CD4-positive, alpha-beta memory T cell (primary cell): ENCODE data around the gene GM2A. TPM values are rescaled to one million over a fixed set of nuclear protein-coding genes. Genes with fewer than 3 reads are reported as not detected.

Experiments used
- CTCF ChIA-PET: fragments of 350-600 bp; sonication (Branson Sonifier 250); formaldehyde crosslinking; loops from one replicate; lab custom pipeline; 2021; ENCODE audit warnings: inconsistent platforms; ENCODE audit not compliant: partially characterized antibody; lab: Charles Lee
- POLR2A ChIA-PET: fragments of 350-600 bp; sonication (Branson Sonifier 250); formaldehyde crosslinking; loops from one replicate; lab custom pipeline; 2021; ENCODE audit not compliant: partially characterized antibody; lab: Charles Lee
- DNase-seq, 5 donors: peaks; one replicate each; pipeline versions ENCODE4 v3.0.0 to v3.0.0-alpha.2; 2020 to 2022; ENCODE audit warnings: mixed read lengths in 1 of 5
- H3K27ac ChIP-seq: one replicate; pipeline ENCODE4 v1.7.0; 2013; ENCODE audit warnings: low read depth, low read length
- H3K27me3 ChIP-seq: 2 replicates; pipeline ENCODE4 v1.7.0; 2013; ENCODE audit warnings: mild to moderate bottlenecking, low read length, moderate library complexity; ENCODE audit not compliant: insufficient read depth
- H3K36me3 ChIP-seq: 2 replicates; pipeline ENCODE4 v1.7.0; 2013; ENCODE audit warnings: mild to moderate bottlenecking, low read length, moderate library complexity; ENCODE audit not compliant: insufficient read depth
- H3K4me1 ChIP-seq: 2 replicates; pipeline ENCODE4 v1.7.0; 2013; ENCODE audit warnings: mild to moderate bottlenecking, low read length, moderate library complexity; ENCODE audit not compliant: insufficient read depth
- H3K4me3 ChIP-seq, 2 donors: one replicate each; pipeline ENCODE4 v1.7.0; 2013; ENCODE audit warnings: low read length in 2 of 2, mild to moderate bottlenecking in 1 of 2
- H3K9me3 ChIP-seq, 2 donors: one replicate each; pipeline ENCODE4 v1.7.0; 2013; ENCODE audit warnings: low read length in 2 of 2, control low read depth in 1 of 2; ENCODE audit not compliant: control insufficient read depth in 1 of 2
- H3K27ac Mint-ChIP-seq, 7 donors: one replicate each; pipeline ENCODE4 v1.8.0; 2020 to 2021; ENCODE audit warnings: mixed read lengths in 7 of 7, mild to moderate bottlenecking in 6 of 7, inconsistent platforms in 3 of 7, moderate library complexity in 3 of 7
- H3K27me3 Mint-ChIP-seq, 2 donors: one replicate each; pipeline ENCODE4 v1.8.0; 2020 to 2021; ENCODE audit warnings: mixed read lengths in 2 of 2
- H3K36me3 Mint-ChIP-seq, 2 donors: one replicate each; pipeline ENCODE4 v1.8.0; 2020 to 2021; ENCODE audit warnings: mixed read lengths in 2 of 2, inconsistent platforms in 1 of 2, mild to moderate bottlenecking in 1 of 2
- H3K4me1 Mint-ChIP-seq, 4 donors: one replicate each; pipeline ENCODE4 v1.8.0; 2020 to 2021; ENCODE audit warnings: mixed read lengths in 4 of 4, mild to moderate bottlenecking in 1 of 4
- H3K4me3 Mint-ChIP-seq, 8 donors: one replicate each; pipeline ENCODE4 v1.8.0; 2020 to 2021; ENCODE audit warnings: mixed read lengths in 8 of 8, mild to moderate bottlenecking in 7 of 8, moderate library complexity in 6 of 8, inconsistent platforms in 3 of 8
- H3K9me3 Mint-ChIP-seq, 8 donors: one replicate each; pipeline ENCODE4 v1.8.0; 2020 to 2021; ENCODE audit warnings: mixed read lengths in 8 of 8, mild to moderate bottlenecking in 5 of 8, inconsistent platforms in 3 of 8, moderate library complexity in 1 of 8
- intact Hi-C: fragments of 100-400 bp; cut with micrococcal nuclease; formaldehyde crosslinking; loops from one replicate; pipeline ENCODE4 v1.15.1; 2023
- polyA plus RNA-seq, 2 donors: library from polyadenylated mRNA; unstranded; fragments of 300-500 nt; fragmentation: Illumina TruSeq; gene quantifications; one replicate each; pipeline ENCODE4 v1.2.3, GENCODE V29; 2021
- total RNA-seq, 2 experiments: library from RNA; stranded (reverse); gene quantifications; one replicate each; pipeline ENCODE4 v1.2.3, GENCODE V29; 2021

The GM2A gene
- total and polyA plus RNA-seq, 4 experiments from 2014 or later, result 4.3 to 23.1 (median 13.0) TPM

DNA sequence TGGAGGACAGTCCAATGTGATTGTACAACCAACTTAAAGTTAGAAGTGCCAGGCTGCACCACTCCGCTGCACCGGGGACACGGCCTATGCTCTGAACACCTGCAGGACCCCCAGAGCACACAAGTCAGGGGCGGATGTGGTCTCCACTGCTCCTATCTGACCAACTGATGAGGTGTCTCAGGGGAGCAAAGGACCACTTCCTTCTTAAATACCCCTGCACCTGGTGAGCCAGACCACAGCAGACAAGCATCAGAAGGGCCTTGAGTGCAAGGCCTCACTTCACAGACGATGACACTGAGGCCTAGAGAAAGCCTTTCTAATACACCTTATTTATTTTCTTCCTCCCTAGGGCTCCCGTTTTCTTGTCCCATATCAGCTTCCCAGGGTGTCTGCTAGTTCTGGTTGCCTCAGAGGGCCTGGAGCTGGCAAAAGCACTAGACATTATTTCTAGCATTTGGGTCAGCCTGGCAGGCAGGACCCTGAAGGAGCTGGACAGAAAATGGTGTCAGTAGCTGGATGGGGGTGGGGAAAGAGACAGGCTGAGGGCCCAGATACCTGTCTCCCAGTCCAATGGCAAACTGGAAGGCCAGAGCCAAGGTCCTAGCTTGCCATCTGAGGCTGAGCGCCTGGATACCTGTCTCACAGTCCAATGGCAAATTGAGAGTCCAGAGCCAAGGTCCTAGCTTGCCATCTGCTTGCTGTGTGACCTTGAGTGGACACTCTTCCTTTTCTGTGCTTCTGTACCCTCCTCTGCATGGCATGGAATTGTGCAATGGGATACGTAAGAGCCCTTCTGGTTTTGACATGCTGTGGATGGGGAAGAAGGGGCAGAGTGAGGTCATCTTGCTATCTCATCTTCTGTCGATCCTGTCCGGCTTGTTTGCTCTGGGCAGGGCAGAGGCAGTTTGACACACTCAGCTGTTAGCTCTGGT, 38.1 kb upstream of the GM2A start:
- H3K4me1 ChIP-seq, result peaks cover 98% of the 10 kb centered on the region
- H3K36me3 ChIP-seq, result no peaks in the 10 kb centered on the region
- H3K9me3 ChIP-seq, result no peaks in the 10 kb centered on the region
- peak overlapping the region; percentile 90 for H3K27ac ChIP-seq
- H3K27ac Mint-ChIP-seq, result peak overlapping the region; percentile 86 to 99 (median 95)
- peaks cover 32 to 53% of the 10 kb centered on the region in 2 donors for H3K36me3 Mint-ChIP-seq
- no peaks in the 10 kb centered on the region for H3K27me3 ChIP-seq
- ChIA-PET POLR2A (interaction anchor here (0.8 to 6.4 kb wide), 24 partner anchors 8 to 514 kb away, joined by 3 to 335 read pairs (median 6); partner anchors contain the start of genes ANXA6, CCDC69, GM2A and RBM22), CTCF (interaction anchor here (1.1 to 7.1 kb wide), 13 partner anchors 9 to 99 kb away, joined by 5 to 81 read pairs (median 8); partner anchors contain the start of genes CCDC69 and GM2A)
- no peaks in the 10 kb centered on the region for H3K9me3 Mint-ChIP-seq
- peaks cover 64 to 93% (median 76%) of the 10 kb centered on the region in 4 donors for H3K4me1 Mint-ChIP-seq
- H3K4me3 ChIP-seq, result peak overlapping the region; percentile 13 to 49
- DNase-seq, result peak in 3 of 5 donors; percentile 39 to 68 (median 39)
- no peaks in the 10 kb centered on the region for H3K27me3 Mint-ChIP-seq
- intact Hi-C loops, result loop anchor here (1.0 to 2.0 kb wide), 4 partner anchors 8 to 58 kb away; partner anchors contain the start of gene ANXA6
- H3K4me3 Mint-ChIP-seq, result peak overlapping the region; percentile 86 to 95 (median 88)

DNA sequence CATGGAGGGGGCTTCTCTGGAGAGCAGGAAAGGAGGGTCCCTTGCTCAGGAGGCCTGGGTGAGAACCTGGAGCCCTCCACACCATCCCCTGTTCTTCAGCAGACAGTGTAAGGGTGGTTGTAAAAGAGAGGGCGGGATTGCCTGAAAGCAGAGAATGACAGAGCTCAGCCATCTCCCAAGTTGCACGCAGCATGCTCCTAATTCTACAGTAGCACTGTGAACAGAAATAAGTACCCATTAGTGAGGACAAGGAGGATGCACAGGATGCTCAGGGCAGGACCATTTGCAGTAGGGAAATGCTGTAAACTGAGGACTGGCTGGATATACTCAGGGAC, 37.5 kb upstream of the GM2A start:
- DNase-seq, result no peak
- H3K36me3 ChIP-seq, result no peaks in the 10 kb centered on the region
- peak overlapping the region; percentile 90 for H3K27ac ChIP-seq
- no peaks in the 10 kb centered on the region for H3K9me3 ChIP-seq
- H3K27me3 Mint-ChIP-seq, result no peaks in the 10 kb centered on the region
- H3K36me3 Mint-ChIP-seq, result peaks cover 36 to 60% of the 10 kb centered on the region in 2 donors
- POLR2A ChIA-PET, result interaction anchor here (1.0 to 6.4 kb wide), 6 partner anchors 8 to 135 kb away, joined by 4 to 335 read pairs (median 46); partner anchors contain the start of genes CCDC69, GM2A and TNIP1
- intact Hi-C loops, result loop anchor here (2.0 kb wide), 2 partner anchors 17 to 59 kb away; partner anchors contain the start of gene ANXA6
- peaks cover 99% of the 10 kb centered on the region for H3K4me1 ChIP-seq
- no peaks in the 10 kb centered on the region for H3K27me3 ChIP-seq
- peak overlapping the region; percentile 9 to 49 for H3K4me3 ChIP-seq
- CTCF ChIA-PET, result interaction anchor here (1.3 to 7.1 kb wide), 5 partner anchors 8 to 100 kb away, joined by 5 to 81 read pairs (median 10); partner anchors contain the start of genes CCDC69 and GM2A
- peak overlapping the region; percentile 49 to 95 (median 88) for H3K4me3 Mint-ChIP-seq
- H3K27ac Mint-ChIP-seq, result peak overlapping the region; percentile 86 to 99 (median 95)
- peaks cover 70 to 96% (median 81%) of the 10 kb centered on the region in 4 donors for H3K4me1 Mint-ChIP-seq
- H3K9me3 Mint-ChIP-seq, result no peaks in the 10 kb centered on the region

DNA sequence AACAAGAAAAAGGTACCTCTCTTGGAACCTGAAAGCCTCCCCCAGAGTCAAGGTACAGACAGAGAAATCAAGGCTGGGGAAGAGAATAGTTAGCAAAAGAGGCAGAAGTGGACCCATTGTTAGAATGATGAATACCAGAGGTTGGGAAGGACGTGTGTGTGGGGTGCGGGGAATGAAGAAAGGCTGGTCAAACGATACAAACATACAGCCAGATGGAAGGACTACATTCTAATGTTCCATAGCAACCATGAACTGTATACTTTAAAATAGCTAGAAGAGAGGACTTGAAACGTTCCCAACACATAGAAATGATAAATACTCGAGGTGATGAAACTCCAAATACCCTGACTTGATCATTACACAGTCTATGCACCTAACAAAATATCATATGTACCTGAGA, 36.2 kb upstream of the GM2A start:
- Mint-ChIP-seq H3K36me3 (peaks cover 36 to 64% of the 10 kb centered on the region in 2 donors), H3K9me3 (no peaks in the 10 kb centered on the region), H3K27me3 (no peaks in the 10 kb centered on the region), H3K4me1 (peaks cover 75 to 96% (median 83%) of the 10 kb centered on the region in 4 donors), H3K27ac (peak overlapping the region; percentile 82 to 99 (median 89)), H3K4me3 (peak overlapping the region in 6 of 8 donors; percentile 10 to 75 (median 55))
- DNase-seq, result no peak
- H3K9me3 ChIP-seq, result no peaks in the 10 kb centered on the region
- H3K4me1 ChIP-seq, result peaks cover 99% of the 10 kb centered on the region
- H3K4me3 ChIP-seq, result no peak overlapping the region
- H3K36me3 ChIP-seq, result no peaks in the 10 kb centered on the region
- intact Hi-C loops, result no loop called here
- no peaks in the 10 kb centered on the region for H3K27me3 ChIP-seq
- POLR2A ChIA-PET, result interaction anchor here (1.0 kb wide), 1 partner anchor 36 kb away, joined by 3 read pairs; no protein-coding TSS in a partner anchor
- H3K27ac ChIP-seq, result no peak overlapping the region
- CTCF ChIA-PET, result interaction anchor here (0.6 to 7.1 kb wide), 2 partner anchors 22 to 91 kb away, joined by 4 to 49 read pairs; no protein-coding TSS in a partner anchor

DNA sequence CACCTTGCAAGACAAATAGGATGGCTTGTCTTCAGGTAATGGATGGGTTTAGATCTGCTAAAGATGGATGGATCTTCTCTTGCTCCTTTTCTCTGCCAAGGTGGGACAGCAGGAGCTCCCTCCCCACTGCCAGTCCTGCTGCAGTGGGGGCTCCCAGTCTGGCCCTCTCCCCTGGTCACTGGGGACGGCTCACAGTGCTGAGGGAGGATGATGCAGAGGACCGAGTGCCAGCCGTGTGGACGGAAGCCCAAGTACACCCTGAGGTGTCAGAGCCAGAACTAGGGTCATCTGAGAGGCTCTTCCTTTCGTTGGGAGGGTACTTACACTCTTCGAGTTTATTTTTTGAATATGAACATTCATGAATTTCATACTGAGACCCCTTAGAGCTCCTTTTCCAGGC, 34.8 kb upstream of the GM2A start:
- peaks cover 76 to 98% (median 82%) of the 10 kb centered on the region in 4 donors for H3K4me1 Mint-ChIP-seq
- POLR2A ChIA-PET, result interaction anchor here (1.0 kb wide), 2 partner anchors 12 to 53 kb away, joined by 3 read pairs; no protein-coding TSS in a partner anchor
- H3K9me3 Mint-ChIP-seq, result no peaks in the 10 kb centered on the region
- no peaks in the 10 kb centered on the region for H3K36me3 ChIP-seq
- intact Hi-C loops, result no loop called here
- CTCF ChIA-PET, result interaction anchor here (1.3 to 13.2 kb wide), 2 partner anchors 22 to 92 kb away, joined by 4 to 149 read pairs; no protein-coding TSS in a partner anchor
- peaks cover 34 to 67% of the 10 kb centered on the region in 2 donors for H3K36me3 Mint-ChIP-seq
- peak overlapping the region; percentile 85 to 95 (median 92) for H3K27ac Mint-ChIP-seq
- H3K27me3 Mint-ChIP-seq, result no peaks in the 10 kb centered on the region
- H3K27ac ChIP-seq, result peak overlapping the region; percentile 38
- no peak for DNase-seq
- H3K27me3 ChIP-seq, result no peaks in the 10 kb centered on the region
- no peak overlapping the region for H3K4me3 ChIP-seq
- no peaks in the 10 kb centered on the region for H3K9me3 ChIP-seq
- H3K4me1 ChIP-seq, result peaks cover 100% of the 10 kb centered on the region
- peak overlapping the region in 6 of 8 donors; percentile 7 to 86 (median 46) for H3K4me3 Mint-ChIP-seq

DNA sequence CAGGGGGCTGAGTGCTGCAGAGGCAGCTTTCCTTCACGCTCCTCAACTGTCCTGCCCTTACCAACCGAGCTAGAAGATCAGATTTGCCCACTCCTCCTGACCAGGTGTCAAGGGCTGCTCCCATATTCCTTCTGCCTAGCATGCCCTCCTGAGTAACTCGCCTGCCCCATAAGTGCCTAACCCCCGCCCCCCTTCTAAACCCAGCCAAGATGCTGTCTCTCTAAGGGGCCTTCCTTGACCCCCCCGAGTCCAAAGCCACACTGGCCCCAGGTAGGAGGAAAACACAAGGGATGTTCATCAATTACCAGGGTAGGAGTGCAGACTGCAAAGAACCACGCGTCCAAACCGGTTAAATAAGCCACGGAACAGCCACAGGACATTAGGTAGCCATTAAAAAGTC, 33.8 kb upstream of the GM2A start:
- Histone ChIP-seq H3K4me3 (no peak overlapping the region), H3K27me3 (no peaks in the 10 kb centered on the region), H3K36me3 (no peaks in the 10 kb centered on the region), H3K9me3 (no peaks in the 10 kb centered on the region), H3K4me1 (peaks cover 92% of the 10 kb centered on the region), H3K27ac (peak overlapping the region; percentile 96)
- intact Hi-C loops, result no loop called here
- H3K4me3 Mint-ChIP-seq, result peak overlapping the region in 6 of 8 donors; percentile 18 to 86 (median 51)
- CTCF ChIA-PET, result interaction anchor here (1.0 to 13.2 kb wide), 4 partner anchors 21 to 93 kb away, joined by 3 to 149 read pairs (median 4); no protein-coding TSS in a partner anchor
- peaks cover 34 to 72% of the 10 kb centered on the region in 2 donors for H3K36me3 Mint-ChIP-seq
- H3K9me3 Mint-ChIP-seq, result no peaks in the 10 kb centered on the region
- no peak for DNase-seq
- H3K4me1 Mint-ChIP-seq, result peaks cover 72 to 97% (median 82%) of the 10 kb centered on the region in 4 donors
- H3K27ac Mint-ChIP-seq, result peak overlapping the region; percentile 86 to 95 (median 92)
- POLR2A ChIA-PET, result no interaction called here
- H3K27me3 Mint-ChIP-seq, result no peaks in the 10 kb centered on the region

DNA sequence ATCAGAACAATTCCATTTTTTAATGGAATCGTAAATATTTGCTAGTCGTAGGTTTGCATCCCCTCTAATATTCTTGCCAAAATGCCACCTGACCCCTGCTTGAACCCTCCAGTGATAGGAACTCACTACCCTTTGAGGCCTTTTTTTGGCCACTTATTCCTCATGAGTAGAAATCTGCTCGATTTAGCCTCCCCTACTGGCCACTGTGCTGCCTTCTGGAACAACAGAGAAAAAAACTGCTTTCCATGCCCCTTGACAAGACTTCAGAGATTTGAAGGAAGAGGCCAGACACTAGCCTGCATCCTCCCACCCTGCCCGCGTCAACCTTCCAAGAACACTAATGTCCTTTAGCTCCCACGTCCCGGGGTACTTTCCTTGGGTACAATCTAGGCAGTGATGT, 33.2 kb upstream of the GM2A start:
- Histone ChIP-seq H3K4me3 (no peak overlapping the region), H3K36me3 (no peaks in the 10 kb centered on the region), H3K27ac (peak overlapping the region; percentile 96), H3K9me3 (no peaks in the 10 kb centered on the region), H3K4me1 (peaks cover 92% of the 10 kb centered on the region), H3K27me3 (no peaks in the 10 kb centered on the region)
- ChIA-PET CTCF (interaction anchor here (1.0 to 13.2 kb wide), 5 partner anchors 8 to 93 kb away, joined by 3 to 149 read pairs (median 4); no protein-coding TSS in a partner anchor), POLR2A (interaction anchor here (7.3 kb wide), 1 partner anchor 7 kb away, joined by 335 read pairs; no protein-coding TSS in a partner anchor)
- Mint-ChIP-seq H3K27ac (peak overlapping the region; percentile 85 to 95 (median 93)), H3K27me3 (no peaks in the 10 kb centered on the region), H3K36me3 (peaks cover 34 to 68% of the 10 kb centered on the region in 2 donors), H3K9me3 (no peaks in the 10 kb centered on the region), H3K4me1 (peaks cover 69 to 97% (median 81%) of the 10 kb centered on the region in 4 donors), H3K4me3 (peak overlapping the region in 7 of 8 donors; percentile 9 to 92 (median 68))
- DNase-seq, result no peak
- intact Hi-C loops, result loop anchor here (5.0 to 10.0 kb wide), 3 partner anchors 47 to 155 kb away; no protein-coding TSS in a partner anchor
